GM19452 (cell line): ENCODE measurements around the gene MAST4.
A peak's percentile ranks its signal among the peaks of the same experiment; 100 is the strongest.

Source experiments
- ATAC-seq: cut with Tn5 transposase; IDR thresholded peaks from one replicate; pipeline ENCODE4 v1.9.1; 2021; ENCODE audit not compliant: unreplicated experiment

Gene MAST4

GRCh38 chr5:66595756-66596635, at the start of gene MAST4:
TSS of gene MAST4 (plus strand) at chr5:66596393. CDS start at chr5:66596656, 263 bp downstream.
- ATAC-seq, result peak; percentile 97

GRCh38 chr5:66546541-66546940, 49.7 kb upstream of the MAST4 start:
- no peak for ATAC-seq

- ATAC-seq, result no peak
Observed at GRCh38 chr5:66551338-66551737, 44.9 kb upstream of the MAST4 start.

GRCh38 chr5:66551945-66552344, 44.2 kb upstream of the MAST4 start:
- no peak for ATAC-seq

- no peak for ATAC-seq
Observed at GRCh38 chr5:66553368-66553912, 42.8 kb upstream of the MAST4 start.

GRCh38 chr5:66553916-66554575, 42.1 kb upstream of the MAST4 start:
- peak; percentile 96 for ATAC-seq

GRCh38 chr5:66554884-66555283, 41.3 kb upstream of the MAST4 start:
- no peak for ATAC-seq

GRCh38 chr5:66558560-66558959, 37.6 kb upstream of the MAST4 start:
- ATAC-seq, result peak; percentile 66

GRCh38 chr5:66560371-66560770, 35.8 kb upstream of the MAST4 start:
- no peak for ATAC-seq

GRCh38 chr5:66561256-66561990, 34.8 kb upstream of the MAST4 start:
- ATAC-seq, result no peak

GRCh38 chr5:66565878-66566277, 30.3 kb upstream of the MAST4 start:
- ATAC-seq, result no peak

GRCh38 chr5:66567474-66567873, 28.7 kb upstream of the MAST4 start:
- no peak for ATAC-seq

- ATAC-seq, result no peak
Observed at GRCh38 chr5:66570201-66570600, 26.0 kb upstream of the MAST4 start.

GRCh38 chr5:66573733-66574132, 22.5 kb upstream of the MAST4 start:
- ATAC-seq, result no peak

- ATAC-seq, result no peak
Observed at GRCh38 chr5:66582499-66583165, 13.6 kb upstream of the MAST4 start.

GRCh38 chr5:66585291-66585690, 10.9 kb upstream of the MAST4 start:
- ATAC-seq, result no peak

- no peak for ATAC-seq
Observed at GRCh38 chr5:66587771-66588170, 8.4 kb upstream of the MAST4 start.

GRCh38 chr5:66596636-66597182, 516 bp downstream of the MAST4 start:
- peak; percentile 26 for ATAC-seq

GRCh38 chr5:66597183-66597757, 1.1 kb downstream of the MAST4 start:
- ATAC-seq, result no peak

- no peak for ATAC-seq
Observed at GRCh38 chr5:66602621-66603020, 6.4 kb downstream of the MAST4 start.
